HG02623 (cell line): ENCODE measurements around the gene KDM5C.

Experiments used
- ATAC-seq: cut with Tn5 transposase; IDR thresholded peaks from one replicate; pipeline ENCODE4 v1.9.1; 2021; ENCODE audit warnings: moderate library complexity; ENCODE audit not compliant: unreplicated experiment

KDM5C gene

GRCh38 chrX:53251307-53251706 lies 26.3 kb upstream of the KDM5C start:
- no peak for ATAC-seq

GRCh38 chrX:53250556-53250955 lies 25.5 kb upstream of the KDM5C start:
- ATAC-seq = no peak

DNA sequence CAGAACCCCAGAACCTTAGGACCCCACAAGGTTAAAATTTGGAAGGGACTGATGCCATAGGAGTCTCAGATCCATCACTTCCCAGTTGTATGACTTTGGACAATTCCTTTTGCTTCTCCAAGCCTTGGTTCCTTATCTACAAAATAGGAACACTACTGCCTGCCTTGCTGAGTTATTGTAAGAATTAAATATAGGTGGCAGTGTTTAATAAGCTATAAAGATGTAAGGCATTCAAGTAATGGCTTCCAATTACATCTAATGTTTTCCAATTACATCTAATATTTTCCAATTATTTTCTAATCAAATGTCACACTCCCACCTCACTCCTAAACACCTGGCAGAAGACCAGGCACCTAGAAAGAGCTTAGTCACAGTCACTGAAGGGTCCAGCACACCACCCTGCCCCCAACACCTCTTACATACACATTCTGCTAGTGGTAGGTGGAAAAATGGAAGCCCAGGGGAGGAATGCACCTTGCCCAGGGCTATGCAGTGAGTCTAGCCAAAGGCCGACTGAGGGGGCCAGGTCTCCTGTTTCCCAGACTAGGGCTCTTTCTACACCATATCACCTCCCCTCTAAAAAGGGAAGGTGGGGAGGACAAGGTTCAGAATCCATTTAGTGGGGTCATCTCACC lies 24.5 kb upstream of the KDM5C start:
- ATAC-seq = no peak

- no peak for ATAC-seq
Observed at GRCh38 chrX:53247928-53248327, 22.9 kb upstream of the KDM5C start.

DNA sequence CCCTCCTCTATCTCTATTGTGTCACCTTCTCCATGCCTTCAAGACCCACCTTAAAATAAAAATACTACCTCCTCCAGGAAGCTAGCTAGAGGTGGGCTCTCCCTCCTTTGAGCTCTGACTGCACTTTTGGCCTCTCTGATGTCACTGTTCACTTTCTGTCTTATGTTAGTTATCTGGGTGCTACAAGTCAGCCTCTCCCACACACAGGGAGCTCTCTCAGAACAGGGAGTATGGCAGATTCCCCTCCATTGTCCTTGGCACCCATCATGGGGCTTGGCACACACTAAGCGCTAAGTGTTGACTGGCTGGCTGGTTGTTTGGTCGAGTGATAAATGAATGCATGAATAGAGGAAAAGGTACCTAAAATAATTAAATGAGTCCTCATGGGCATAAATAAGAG lies 21.2 kb upstream of the KDM5C start:
- no peak for ATAC-seq

GRCh38 chrX:53244610-53245009 lies 19.6 kb upstream of the KDM5C start:
- no peak for ATAC-seq

- no peak for ATAC-seq
Observed at GRCh38 chrX:53242310-53242709, 17.3 kb upstream of the KDM5C start.

DNA sequence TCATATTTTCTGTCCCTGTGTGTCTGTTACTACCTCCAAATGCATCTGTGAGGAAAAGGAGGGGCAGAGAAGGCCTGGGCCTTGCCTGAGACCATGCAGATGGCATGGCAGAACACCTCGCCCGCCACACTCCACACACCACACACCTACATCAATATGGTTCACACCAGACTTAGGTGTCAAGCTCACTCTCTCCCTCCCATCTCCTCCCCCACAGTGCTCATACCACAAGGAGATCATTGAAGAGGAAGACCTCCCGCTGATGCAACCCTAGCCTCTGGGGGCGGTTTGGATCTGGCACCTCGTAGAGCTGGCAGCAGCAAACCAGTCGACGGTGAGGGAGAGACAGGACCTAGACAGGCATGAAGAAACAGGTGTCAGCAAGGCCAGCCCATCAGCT lies 16.6 kb upstream of the KDM5C start:
- ATAC-seq = no peak

DNA sequence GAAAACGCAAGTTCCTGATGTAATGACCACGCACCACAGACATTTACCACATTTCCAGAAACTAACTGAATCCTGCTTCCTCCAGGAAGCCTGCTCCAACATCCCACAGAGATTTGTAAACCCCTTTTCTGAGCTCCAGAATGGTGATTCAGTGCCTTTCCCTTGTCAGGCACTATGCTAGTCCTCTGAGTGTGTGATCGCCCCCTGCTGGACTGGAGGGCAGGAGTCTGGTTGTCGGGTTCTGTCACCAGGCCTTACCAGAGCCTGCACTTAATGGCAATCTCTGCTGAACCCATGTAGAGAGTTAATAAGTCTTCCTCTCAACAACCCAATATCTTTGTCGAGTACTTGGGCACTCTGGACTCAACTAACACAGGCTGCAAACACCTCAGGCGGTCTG lies 14.5 kb upstream of the KDM5C start:
- no peak for ATAC-seq

- ATAC-seq = no peak
Observed at GRCh38 chrX:53237056-53237455, 12.0 kb upstream of the KDM5C start.

- no peak for ATAC-seq
Observed at GRCh38 chrX:53236025-53236679, 11.1 kb upstream of the KDM5C start.

- ATAC-seq = no peak
Observed at GRCh38 chrX:53235566-53235965, 10.6 kb upstream of the KDM5C start.

DNA sequence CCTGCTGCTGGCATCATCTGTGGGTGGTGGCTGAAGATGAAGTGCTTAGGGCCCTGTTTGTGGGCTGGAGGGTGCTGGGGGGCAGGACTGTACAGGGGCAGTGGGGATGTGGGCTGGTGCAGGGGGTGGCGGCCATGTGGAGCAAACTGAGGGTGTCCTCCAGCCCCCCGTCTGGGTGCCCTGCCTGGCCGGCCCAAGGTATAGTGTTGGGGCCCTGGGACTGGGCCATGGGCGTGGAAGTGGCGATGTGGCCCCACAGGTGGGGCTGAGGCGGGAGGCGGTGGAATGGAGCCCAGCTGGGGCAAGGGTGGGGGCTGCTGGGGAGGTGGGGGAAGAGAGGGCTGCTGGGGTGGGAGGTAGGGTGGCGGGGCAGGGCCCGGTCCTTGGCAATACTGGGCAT lies 9.5 kb upstream of the KDM5C start:
- no peak for ATAC-seq

DNA sequence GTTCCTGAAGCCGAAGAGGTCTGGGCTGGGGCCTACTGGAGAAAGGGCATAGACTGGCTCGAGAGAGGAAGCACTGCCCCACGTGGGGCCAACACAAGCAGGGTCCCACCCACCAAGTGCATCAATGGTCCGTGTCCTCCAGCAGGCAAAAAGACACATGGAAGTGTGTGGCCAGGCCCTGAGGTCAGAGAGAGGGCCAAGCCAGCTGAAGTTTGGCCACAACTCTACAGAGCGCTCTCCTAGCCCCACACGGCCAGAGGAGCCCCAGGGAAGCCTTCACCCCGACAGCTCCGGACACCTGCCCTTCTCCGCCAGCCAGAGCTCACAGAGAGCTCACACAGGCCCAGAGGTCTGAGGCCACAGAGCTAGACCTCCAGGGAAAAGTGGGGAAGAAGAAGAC lies 8.5 kb upstream of the KDM5C start:
- no peak for ATAC-seq

GRCh38 chrX:53230116-53230515 lies 5.1 kb upstream of the KDM5C start:
- no peak for ATAC-seq

DNA sequence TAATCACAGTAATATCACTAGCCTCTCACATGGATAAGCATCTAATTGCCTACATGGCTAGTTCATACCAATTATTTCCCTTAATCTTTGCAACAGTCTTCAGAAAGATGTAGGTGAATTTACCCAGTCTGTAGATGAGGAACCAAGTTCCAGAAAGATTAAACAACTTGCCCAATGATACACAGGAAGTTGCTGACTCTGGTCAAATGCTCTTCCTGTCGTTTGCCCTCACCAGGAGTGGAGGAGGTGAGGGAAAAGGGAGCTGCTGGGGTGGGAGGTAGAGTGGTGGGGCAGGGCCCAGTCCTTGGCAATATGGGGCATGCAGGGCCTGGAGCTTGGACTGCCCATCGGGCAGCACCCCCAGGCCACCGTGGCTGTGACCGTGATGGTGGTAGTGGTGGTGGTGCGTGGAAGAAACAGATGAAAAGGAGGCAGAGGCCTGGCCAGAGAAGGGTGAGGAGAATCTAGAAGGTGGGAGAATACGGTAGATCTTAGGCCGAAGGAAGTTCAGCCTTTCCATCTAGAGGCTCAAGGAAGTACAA lies 2.3 kb upstream of the KDM5C start:
- ATAC-seq = no peak

DNA sequence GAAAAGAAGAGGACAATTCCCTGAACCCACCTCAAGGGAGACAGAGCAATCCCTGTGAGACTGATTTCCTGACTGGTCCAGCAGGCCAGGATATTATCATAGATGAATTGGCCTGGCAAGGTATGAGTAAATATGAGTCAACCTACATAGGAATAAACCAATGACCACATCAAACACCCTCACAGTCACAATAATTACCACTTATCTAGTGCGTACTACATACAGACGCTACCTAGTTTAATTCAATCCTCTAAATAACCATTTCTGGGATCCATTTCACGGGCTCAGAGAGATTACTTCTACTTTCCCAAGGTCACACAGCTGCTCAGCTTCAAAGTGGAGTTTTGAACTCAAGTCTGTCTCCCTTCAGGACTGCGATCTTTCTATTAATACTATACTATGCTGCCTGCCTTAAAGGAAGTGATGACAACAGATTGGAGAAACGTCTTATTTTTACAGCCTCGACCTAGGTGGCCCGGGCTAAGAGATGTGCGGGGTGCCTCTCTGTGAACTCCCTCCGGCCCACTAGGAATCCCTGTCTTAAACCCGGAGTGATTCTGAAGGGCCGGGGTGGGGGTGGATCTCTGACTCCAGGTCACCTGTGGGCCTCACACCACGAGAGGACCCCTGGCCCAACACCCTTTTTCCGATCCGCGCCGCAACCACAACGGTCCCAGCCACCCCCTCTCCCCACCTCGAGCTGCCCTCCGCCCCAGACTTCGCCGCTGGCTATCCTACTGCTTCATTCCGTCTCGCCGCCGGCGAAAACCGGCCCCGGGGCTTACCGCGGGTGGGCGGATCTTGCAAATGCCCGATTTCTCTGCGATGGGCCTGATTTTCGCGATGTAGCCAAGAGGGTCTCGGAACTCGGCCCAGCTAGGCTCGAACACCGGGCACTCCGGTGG lies 800 bp downstream of the KDM5C start:
- ATAC-seq = no peak

- ATAC-seq = no peak
Observed at GRCh38 chrX:53223068-53223693, 1.8 kb downstream of the KDM5C start.

DNA sequence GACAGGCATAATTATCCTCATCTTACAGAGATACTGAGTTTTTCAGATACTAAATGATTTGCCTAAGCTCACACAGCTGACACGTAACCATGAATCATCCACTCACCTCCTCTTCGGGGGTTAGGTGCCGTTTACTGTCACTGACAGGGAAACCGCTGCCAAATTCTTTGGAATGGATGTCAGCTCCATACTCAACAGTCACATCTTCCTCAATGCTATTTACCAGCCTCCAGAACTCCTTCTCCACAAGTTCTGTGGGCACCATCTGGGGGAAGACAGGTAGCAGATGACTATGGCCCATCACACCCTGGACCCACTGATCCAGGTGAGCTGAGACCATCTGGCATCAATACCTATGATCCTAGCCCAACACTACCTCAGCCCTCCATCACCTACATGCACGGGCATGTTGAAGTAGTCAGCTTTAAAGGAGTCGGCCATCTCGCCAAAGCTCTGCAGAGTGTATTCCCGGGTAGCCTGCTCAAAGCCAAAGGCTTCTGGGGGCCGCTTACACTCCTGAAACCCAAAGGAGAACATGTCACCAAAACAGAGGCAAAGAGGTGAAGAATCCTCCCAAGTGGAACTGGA lies 13.5 kb downstream of the KDM5C start:
- no peak for ATAC-seq

DNA sequence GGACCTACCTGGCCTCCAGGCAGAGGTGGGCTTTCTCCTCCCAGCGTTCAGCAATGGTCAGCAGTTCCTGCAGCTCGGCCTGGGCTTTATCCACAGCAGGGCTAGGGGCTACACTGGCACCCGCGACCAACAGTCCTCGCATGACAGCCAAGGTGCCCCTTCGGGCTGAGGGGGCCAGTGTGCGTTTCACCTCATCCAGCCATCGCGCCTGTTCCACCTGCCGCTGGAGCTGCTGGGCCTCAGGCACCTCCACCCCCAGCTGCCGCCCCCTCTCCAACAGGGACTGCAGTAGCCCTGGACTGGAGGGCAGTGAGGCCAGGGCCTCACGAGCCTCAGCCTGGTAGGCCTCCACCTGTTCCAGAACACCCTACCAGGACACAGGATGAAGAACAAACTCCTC lies 28.3 kb downstream of the KDM5C start:
- no peak for ATAC-seq

DNA sequence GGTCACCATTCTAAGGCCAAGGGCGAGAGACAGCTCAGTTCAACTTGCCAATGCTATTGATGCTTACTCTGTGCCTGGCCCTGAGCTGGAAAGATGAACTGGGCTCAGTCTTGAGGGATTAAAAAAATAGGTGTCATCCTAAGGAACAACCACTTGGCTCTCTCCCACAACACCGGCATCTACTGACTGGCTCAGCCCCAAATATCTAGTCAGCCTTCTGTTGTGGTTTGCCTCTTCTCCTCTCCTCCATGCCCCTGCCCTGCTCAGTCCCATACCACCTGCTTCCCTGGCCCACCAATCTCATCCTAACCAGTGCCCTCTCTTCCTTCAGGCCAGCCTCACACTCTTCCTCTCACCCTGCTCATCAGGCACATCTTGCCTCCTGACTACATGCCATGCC lies 29.6 kb downstream of the KDM5C start:
- no peak for ATAC-seq
